NT2/D1 (cell line): Measurements from ENCODE around the gene UBC.

Experiments used
- DNase-seq: peaks from one replicate; pipeline ENCODE4 v3.0.0-alpha.2; 2011; ENCODE audit warnings: low read depth, low spot score
- H3K27me3 ChIP-seq: 2 replicates; pipeline ENCODE4 v1.6.0; 2011; ENCODE audit warnings: mild to moderate bottlenecking; ENCODE audit not compliant: insufficient read length, insufficient read depth
- H3K36me3 ChIP-seq: 2 replicates; pipeline ENCODE4 v1.6.1; 2011; ENCODE audit warnings: mild to moderate bottlenecking, low read length, mixed read lengths; ENCODE audit not compliant: insufficient read depth, insufficient read length
- H3K4me1 ChIP-seq: 2 replicates; pipeline ENCODE4 v1.5.1; 2011; ENCODE audit not compliant: insufficient read depth, insufficient read length
- H3K4me3 ChIP-seq: 2 replicates; pipeline ENCODE4 v1.5.1; 2011; ENCODE audit warnings: low read depth; ENCODE audit not compliant: insufficient read length
- H3K9ac ChIP-seq: 2 replicates; pipeline ENCODE4 v1.6.0; 2011; ENCODE audit warnings: low read depth; ENCODE audit not compliant: insufficient read length
- H3K9me3 ChIP-seq: 2 replicates; pipeline ENCODE4 v1.5.1; 2011; ENCODE audit warnings: mild to moderate bottlenecking, low read length; ENCODE audit not compliant: insufficient read depth
- SUZ12 ChIP-seq: IDR thresholded peaks from 2 replicates; pipeline ENCODE4 v1.6.1; 2011; ENCODE audit not compliant: insufficient read length, insufficient read depth; ENCODE audit errors: extremely low read depth
- YY1 ChIP-seq: IDR thresholded peaks from 2 replicates; pipeline ENCODE4 v1.6.1; 2011; ENCODE audit not compliant: insufficient read length, insufficient read depth
- ZNF274 ChIP-seq: IDR thresholded peaks from 2 replicates; pipeline ENCODE4 v1.6.1; 2011; ENCODE audit warnings: mild to moderate bottlenecking, low read depth, low read length

UBC gene

GRCh38 chr12:124874988-124875802, 39.3 kb downstream of the UBC start:
- no peak for DNase-seq
- Histone ChIP-seq H3K4me1 (peaks cover 5% of the 10 kb centered on the region), H3K4me3 (no peak overlapping the region)

GRCh38 chr12:124874188-124874587, 40.3 kb downstream of the UBC start:
- Histone ChIP-seq H3K9me3 (no peaks in the 10 kb centered on the region), H3K9ac (no peak overlapping the region), H3K27me3 (no peaks in the 10 kb centered on the region), H3K36me3 (no peaks in the 10 kb centered on the region), H3K4me3 (no peak overlapping the region), H3K4me1 (peaks cover 8% of the 10 kb centered on the region)
- DNase-seq = no peak
- no peak for TF ChIP-seq YY1
- no peak for TF ChIP-seq ZNF274
- no peak for TF ChIP-seq SUZ12

More at GRCh38 chr12:124874988-124875802, 39.3 kb downstream of the UBC start:
- H3K36me3 ChIP-seq = no peaks in the 10 kb centered on the region
- no peaks in the 10 kb centered on the region for H3K27me3 ChIP-seq
- no peak overlapping the region for H3K9ac ChIP-seq
- TF ChIP-seq ZNF274 (no peak), SUZ12 (no peak), YY1 (no peak)
- H3K9me3 ChIP-seq = no peaks in the 10 kb centered on the region

GRCh38 chr12:124872068-124872719, 42.3 kb downstream of the UBC start:
- Histone ChIP-seq H3K27me3 (no peaks in the 10 kb centered on the region), H3K36me3 (no peaks in the 10 kb centered on the region), H3K4me3 (no peak overlapping the region), H3K9me3 (no peaks in the 10 kb centered on the region), H3K9ac (peak overlapping the region; percentile 6), H3K4me1 (peaks cover 12% of the 10 kb centered on the region)
- no peak for TF ChIP-seq SUZ12
- no peak for TF ChIP-seq YY1
- TF ChIP-seq ZNF274 = no peak
- no peak for DNase-seq

- Histone ChIP-seq H3K9me3 (no peaks in the 10 kb centered on the region), H3K4me3 (no peak overlapping the region), H3K9ac (no peak overlapping the region), H3K36me3 (no peaks in the 10 kb centered on the region), H3K4me1 (peaks cover 12% of the 10 kb centered on the region), H3K27me3 (peaks cover 4% of the 10 kb centered on the region)
- TF ChIP-seq SUZ12 = no peak
- no peak for TF ChIP-seq ZNF274
- no peak for DNase-seq
Measured at GRCh38 chr12:124871297-124871696, 43.2 kb downstream of the UBC start.

- H3K9ac ChIP-seq = no peak overlapping the region
- DNase-seq = no peak
- H3K36me3 ChIP-seq = no peaks in the 10 kb centered on the region
- H3K4me3 ChIP-seq = no peak overlapping the region
- H3K4me1 ChIP-seq = peaks cover 12% of the 10 kb centered on the region
- H3K27me3 ChIP-seq = peaks cover 7% of the 10 kb centered on the region
- TF ChIP-seq YY1 (no peak), ZNF274 (no peak), SUZ12 (no peak)
- no peaks in the 10 kb centered on the region for H3K9me3 ChIP-seq
Measured at GRCh38 chr12:124870515-124870914, 43.9 kb downstream of the UBC start.

GRCh38 chr12:124869059-124869665, 45.3 kb downstream of the UBC start:
- TF ChIP-seq YY1 = no peak
- TF ChIP-seq ZNF274 = no peak
- no peak for TF ChIP-seq SUZ12
- H3K36me3 ChIP-seq = no peaks in the 10 kb centered on the region
- peaks cover 14% of the 10 kb centered on the region for H3K4me1 ChIP-seq
- H3K9me3 ChIP-seq = no peaks in the 10 kb centered on the region
- H3K4me3 ChIP-seq = no peak overlapping the region
- H3K27me3 ChIP-seq = peaks cover 8% of the 10 kb centered on the region
- no peak overlapping the region for H3K9ac ChIP-seq
- DNase-seq = no peak

GRCh38 chr12:124868252-124869058, 46.0 kb downstream of the UBC start:
- H3K9me3 ChIP-seq = no peaks in the 10 kb centered on the region
- peaks cover 8% of the 10 kb centered on the region for H3K27me3 ChIP-seq
- no peak overlapping the region for H3K9ac ChIP-seq
- no peaks in the 10 kb centered on the region for H3K36me3 ChIP-seq
- TF ChIP-seq YY1 (no peak), SUZ12 (no peak), ZNF274 (no peak)
- peaks cover 14% of the 10 kb centered on the region for H3K4me1 ChIP-seq
- H3K4me3 ChIP-seq = no peak overlapping the region
- no peak for DNase-seq
